GM10248 (cell line): Measurements from ENCODE around the gene KRT38.
A peak's percentile ranks its signal among the peaks of the same experiment; 100 is the strongest.

Experiments
- CTCF ChIA-PET: fragments of 300-600 bp; sonication (Branson Sonifier 250); formaldehyde crosslinking; extraction: SDS; loops from one replicate; lab custom pipeline; 2021; ENCODE audit warnings: antibody characterized with exemption; lab: Yijun Ruan, JAX
- POLR2A ChIA-PET: fragments of 350-650 bp; sonication (Branson Sonifier 250); formaldehyde crosslinking; extraction: SDS; loops from one replicate; lab custom pipeline; 2020; ENCODE audit warnings: antibody characterized with exemption; lab: Yijun Ruan, JAX
- DNase-seq: peaks from one replicate; pipeline ENCODE4 v3.0.0; 2012; ENCODE audit errors: extremely low spot score
- CTCF ChIP-seq: IDR thresholded peaks from 2 replicates; pipeline ENCODE4 v1.5.1; 2012; ENCODE audit warnings: mild to moderate bottlenecking, low read depth; ENCODE audit errors: extremely low read depth, missing control alignments, control extremely low read depth

Gene KRT38

GRCh38 chr17:41483991-41484826 is 43.4 kb upstream of the KRT38 start:
- CTCF ChIA-PET, result interaction anchor here (1.1 to 1.2 kb wide), 2 partner anchors 8 to 165 kb away, joined by 4 read pairs; no protein-coding TSS in a partner anchor
- no peak for TF ChIP-seq CTCF
- POLR2A ChIA-PET, result no interaction called here
- DNase-seq, result no peak

- no peak for TF ChIP-seq CTCF
- DNase-seq, result no peak
- ChIA-PET POLR2A (no interaction called here), CTCF (interaction anchor here (1.2 kb wide), 1 partner anchor 9 kb away, joined by 4 read pairs; no protein-coding TSS in a partner anchor)
Measured at GRCh38 chr17:41483531-41483930, 42.7 kb upstream of the KRT38 start.

GRCh38 chr17:41481036-41481435 is 40.3 kb upstream of the KRT38 start, which contains the start of gene KRT35:
Gene KRT35, minus strand, starts transcription at chr17:41481151. Its CDS starts 54 bp downstream, at chr17:41481097.
- CTCF ChIA-PET, result no interaction called here

GRCh38 chr17:41480581-41480980 is 39.8 kb upstream of the KRT38 start:
- no peak for TF ChIP-seq CTCF
- POLR2A ChIA-PET, result no interaction called here
- no peak for DNase-seq
- CTCF ChIA-PET, result no interaction called here

More at GRCh38 chr17:41481036-41481435, 40.3 kb upstream of the KRT38 start, which contains the start of gene KRT35:
- DNase-seq, result no peak
- POLR2A ChIA-PET, result no interaction called here
- no peak for TF ChIP-seq CTCF

GRCh38 chr17:41480136-41480535 is 39.4 kb upstream of the KRT38 start:
- ChIA-PET CTCF (no interaction called here), POLR2A (no interaction called here)
- peak; percentile 40 for DNase-seq
- no peak for TF ChIP-seq CTCF

GRCh38 chr17:41478237-41478636 is 37.5 kb upstream of the KRT38 start:
- ChIA-PET POLR2A (no interaction called here), CTCF (interaction anchor here (0.8 to 1.7 kb wide), 5 partner anchors 9 to 170 kb away, joined by 3 to 5 read pairs (median 3); partner anchors contain the start of genes KRT32 and KRT36)
- TF ChIP-seq CTCF, result no peak

More at GRCh38 chr17:41478237-41478636, 37.5 kb upstream of the KRT38 start:
- DNase-seq, result no peak
